ENCODE results near the gene SMYD2.

The SMYD2 gene

GRCh38 chr1:214367841-214368240 lies 86.9 kb downstream of the SMYD2 start:
- DNase-seq = no peak

- DNase-seq = no peak
Observed at GRCh38 chr1:214369364-214369763, 88.4 kb downstream of the SMYD2 start.

GRCh38 chr1:214370615-214371014 lies 89.7 kb downstream of the SMYD2 start:
- DNase-seq = no peak

- DNase-seq = no peak
Observed at GRCh38 chr1:214372092-214372491, 91.1 kb downstream of the SMYD2 start.

GRCh38 chr1:214377485-214377884 lies 96.5 kb downstream of the SMYD2 start:
- DNase-seq = no peak

GRCh38 chr1:214377886-214378285 lies 96.9 kb downstream of the SMYD2 start:
- DNase-seq = no peak

GRCh38 chr1:214378492-214378891 lies 97.5 kb downstream of the SMYD2 start:
- no peak for DNase-seq

- no peak for DNase-seq
Observed at GRCh38 chr1:214379236-214379970, 98.4 kb downstream of the SMYD2 start.

- DNase-seq = no peak
Observed at GRCh38 chr1:214380396-214380795, 99.4 kb downstream of the SMYD2 start.

- DNase-seq = no peak
Observed at GRCh38 chr1:214380986-214381695, 100.2 kb downstream of the SMYD2 start.

GRCh38 chr1:214383381-214384372 lies 102.7 kb downstream of the SMYD2 start:
- DNase-seq = no peak

- no peak for DNase-seq
Observed at GRCh38 chr1:214384373-214385079, 103.6 kb downstream of the SMYD2 start.

- no peak for DNase-seq
Observed at GRCh38 chr1:214385428-214385827, 104.5 kb downstream of the SMYD2 start.

GRCh38 chr1:214386333-214386732 lies 105.4 kb downstream of the SMYD2 start:
- no peak for DNase-seq

Data from NCI-H146 (cell line).